Measurements from ENCODE around the gene NUDT9.
"Not testable (repeated sequence)": the region's sequence is repeated elsewhere in the genome, so short reads cannot be mapped to it uniquely, and the experiment has no call there.

NUDT9 gene, protein sequence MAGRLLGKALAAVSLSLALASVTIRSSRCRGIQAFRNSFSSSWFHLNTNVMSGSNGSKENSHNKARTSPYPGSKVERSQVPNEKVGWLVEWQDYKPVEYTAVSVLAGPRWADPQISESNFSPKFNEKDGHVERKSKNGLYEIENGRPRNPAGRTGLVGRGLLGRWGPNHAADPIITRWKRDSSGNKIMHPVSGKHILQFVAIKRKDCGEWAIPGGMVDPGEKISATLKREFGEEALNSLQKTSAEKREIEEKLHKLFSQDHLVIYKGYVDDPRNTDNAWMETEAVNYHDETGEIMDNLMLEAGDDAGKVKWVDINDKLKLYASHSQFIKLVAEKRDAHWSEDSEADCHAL

DNA sequence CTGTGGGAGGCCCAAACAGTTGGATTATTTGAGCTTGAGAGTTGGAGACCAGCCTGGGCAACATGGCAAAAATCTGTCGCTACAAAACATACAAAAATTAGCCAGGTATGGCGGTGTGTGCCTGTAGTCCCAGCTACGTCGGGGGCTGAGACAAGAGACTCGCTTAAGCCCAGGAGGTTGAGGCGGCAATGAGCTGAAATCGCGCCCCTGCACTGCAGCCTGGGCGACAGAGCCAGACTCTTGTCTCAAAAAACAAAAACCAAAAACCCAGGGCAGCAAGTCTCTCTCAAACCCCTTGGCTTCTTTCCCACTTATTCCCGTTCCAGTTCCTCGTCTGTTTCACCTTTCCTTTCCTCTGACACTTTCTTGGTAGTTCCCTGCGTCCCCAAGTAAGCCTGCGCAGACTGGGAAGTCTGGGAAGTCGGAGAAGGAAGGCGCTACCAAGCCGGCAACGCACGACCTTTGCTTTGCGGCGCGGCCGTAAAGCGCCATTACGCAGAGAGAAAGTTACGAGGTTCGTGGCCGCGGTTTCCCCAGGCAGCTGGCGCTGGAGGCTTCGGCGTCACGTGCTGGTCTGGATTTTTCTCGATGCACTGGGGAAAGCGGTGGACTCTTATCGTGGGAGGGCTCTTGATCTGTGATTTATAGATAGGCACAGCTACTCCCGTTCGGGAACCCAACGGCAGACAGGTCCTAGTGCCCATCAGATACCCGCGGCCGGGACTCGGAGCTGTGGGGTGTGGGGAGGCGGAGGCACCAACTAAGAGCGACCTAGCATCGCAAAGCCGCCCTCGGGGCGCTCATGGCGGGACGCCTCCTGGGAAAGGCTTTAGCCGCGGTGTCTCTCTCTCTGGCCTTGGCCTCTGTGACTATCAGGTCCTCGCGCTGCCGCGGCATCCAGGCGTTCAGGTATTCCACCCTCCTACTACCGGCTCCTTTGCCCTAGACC lies at the start of gene NUDT9:
NUDT9 (plus strand) TSS at position 470 of the 949 bp plus-strand sequence; CDS start at position 803, 333 bp downstream.
- TF ChIP-seq, protein P1, sequence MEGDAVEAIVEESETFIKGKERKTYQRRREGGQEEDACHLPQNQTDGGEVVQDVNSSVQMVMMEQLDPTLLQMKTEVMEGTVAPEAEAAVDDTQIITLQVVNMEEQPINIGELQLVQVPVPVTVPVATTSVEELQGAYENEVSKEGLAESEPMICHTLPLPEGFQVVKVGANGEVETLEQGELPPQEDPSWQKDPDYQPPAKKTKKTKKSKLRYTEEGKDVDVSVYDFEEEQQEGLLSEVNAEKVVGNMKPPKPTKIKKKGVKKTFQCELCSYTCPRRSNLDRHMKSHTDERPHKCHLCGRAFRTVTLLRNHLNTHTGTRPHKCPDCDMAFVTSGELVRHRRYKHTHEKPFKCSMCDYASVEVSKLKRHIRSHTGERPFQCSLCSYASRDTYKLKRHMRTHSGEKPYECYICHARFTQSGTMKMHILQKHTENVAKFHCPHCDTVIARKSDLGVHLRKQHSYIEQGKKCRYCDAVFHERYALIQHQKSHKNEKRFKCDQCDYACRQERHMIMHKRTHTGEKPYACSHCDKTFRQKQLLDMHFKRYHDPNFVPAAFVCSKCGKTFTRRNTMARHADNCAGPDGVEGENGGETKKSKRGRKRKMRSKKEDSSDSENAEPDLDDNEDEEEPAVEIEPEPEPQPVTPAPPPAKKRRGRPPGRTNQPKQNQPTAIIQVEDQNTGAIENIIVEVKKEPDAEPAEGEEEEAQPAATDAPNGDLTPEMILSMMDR (conservative IDR thresholded peaks at IDR 0.05; ENCODE audit: low read depth, low read length) = no peak
- H3K4me3 ChIP-seq (ENCODE audit: low read length) = peak within 1 kb of the TSS; percentile 81
- peak; percentile 81 for DNase-seq (ENCODE audit: low read depth)

DNA sequence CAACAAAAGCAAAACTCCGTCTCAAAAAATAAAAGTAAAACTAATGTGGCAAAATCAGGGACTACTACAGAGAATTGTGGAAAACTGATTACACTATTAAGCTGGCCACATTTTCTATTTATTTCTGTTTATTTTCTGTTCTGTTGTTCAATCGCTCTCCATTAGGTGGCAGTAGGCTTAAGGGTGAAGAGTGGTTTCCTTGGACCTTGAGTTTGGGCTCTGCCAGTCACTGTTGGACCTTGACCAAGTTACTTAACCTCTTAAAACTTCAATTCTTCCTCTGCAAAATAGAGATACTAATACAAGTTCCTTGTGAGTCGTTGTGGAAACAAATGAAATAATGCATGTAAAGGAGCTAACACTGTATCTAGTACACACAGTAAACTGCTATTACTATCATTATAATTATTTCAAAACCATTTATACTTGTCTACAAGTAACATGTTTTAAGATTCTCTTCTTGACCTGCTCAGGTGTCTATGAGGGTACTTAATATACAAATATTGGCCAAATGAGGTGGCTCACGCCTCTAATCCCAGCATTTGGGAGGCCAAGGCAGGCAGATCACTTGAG lies 46.6 kb upstream of the NUDT9 start:
- peak; percentile 29 for DNase-seq (ENCODE audit: low read depth)
- TF ChIP-seq, protein P1 (conservative IDR thresholded peaks at IDR 0.05; ENCODE audit: low read depth, low read length) = peak; percentile 78
- no peak overlapping the region for H3K4me3 ChIP-seq (ENCODE audit: low read length)

DNA sequence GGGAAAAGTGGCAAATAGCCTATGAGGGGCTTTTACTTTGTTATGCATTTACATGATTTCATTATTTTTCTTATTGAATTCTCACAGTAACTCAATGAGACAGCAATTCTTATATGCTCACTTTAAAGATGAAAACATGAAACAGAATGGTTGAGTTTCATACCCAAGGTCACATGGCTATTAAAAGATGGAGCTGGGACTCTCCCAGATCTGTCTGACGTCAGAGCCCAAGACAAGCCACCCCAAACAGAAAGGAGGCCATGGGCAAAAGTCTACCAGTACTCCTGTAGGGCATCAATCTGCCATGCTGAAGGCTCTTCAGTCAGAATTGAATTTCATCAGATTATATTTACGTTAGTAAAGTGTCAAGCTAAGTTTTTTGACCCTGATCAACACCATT lies 44.6 kb upstream of the NUDT9 start:
- DNase-seq (ENCODE audit: low read depth) = no peak
- no peak overlapping the region for H3K4me3 ChIP-seq (ENCODE audit: low read length)
- TF ChIP-seq, protein P1 (conservative IDR thresholded peaks at IDR 0.05; ENCODE audit: low read depth, low read length) = no peak

DNA sequence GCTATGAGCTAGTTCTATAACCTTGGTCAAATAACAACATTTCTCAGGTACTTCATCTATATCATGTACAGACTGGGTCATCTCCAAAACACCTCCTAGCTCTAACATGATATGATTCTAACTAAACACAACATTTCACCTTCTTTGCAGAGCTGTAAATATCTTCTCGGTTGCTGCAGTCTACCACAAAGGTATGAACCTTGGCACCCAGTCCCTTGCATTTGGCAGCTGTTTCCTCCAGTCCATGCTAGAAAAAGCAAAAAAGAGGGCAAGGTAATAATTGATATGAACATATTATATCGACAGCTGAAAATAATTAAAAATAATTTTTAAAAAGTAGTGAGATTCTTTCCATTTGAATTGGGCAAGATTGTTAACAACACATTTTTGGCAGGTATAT lies 40.3 kb upstream of the NUDT9 start:
- TF ChIP-seq, protein P1 (conservative IDR thresholded peaks at IDR 0.05; ENCODE audit: low read depth, low read length) = no peak
- no peak for DNase-seq (ENCODE audit: low read depth)
- no peak overlapping the region for H3K4me3 ChIP-seq (ENCODE audit: low read length)

DNA sequence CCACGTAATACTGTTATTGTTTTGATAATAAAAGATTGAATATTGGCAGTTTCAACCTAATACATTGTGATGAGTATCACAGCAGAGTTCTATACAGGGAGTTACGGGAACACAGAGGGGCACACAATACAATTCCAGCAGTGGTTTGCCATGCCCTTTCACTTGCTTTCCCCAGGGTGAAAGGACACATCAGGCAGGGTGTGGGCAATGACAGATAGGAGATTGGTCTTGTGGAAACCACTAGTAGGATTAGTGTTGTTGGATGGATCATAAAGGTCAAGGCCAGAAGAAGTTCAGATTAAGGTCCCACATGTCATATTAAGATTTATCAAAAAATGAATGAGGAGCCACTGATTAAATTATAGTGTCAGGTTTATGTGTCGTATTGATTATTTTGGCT lies 39.4 kb upstream of the NUDT9 start:
- DNase-seq (ENCODE audit: low read depth) = no peak
- TF ChIP-seq, protein P1 (conservative IDR thresholded peaks at IDR 0.05; ENCODE audit: low read depth, low read length) = no peak
- no peak overlapping the region for H3K4me3 ChIP-seq (ENCODE audit: low read length)

DNA sequence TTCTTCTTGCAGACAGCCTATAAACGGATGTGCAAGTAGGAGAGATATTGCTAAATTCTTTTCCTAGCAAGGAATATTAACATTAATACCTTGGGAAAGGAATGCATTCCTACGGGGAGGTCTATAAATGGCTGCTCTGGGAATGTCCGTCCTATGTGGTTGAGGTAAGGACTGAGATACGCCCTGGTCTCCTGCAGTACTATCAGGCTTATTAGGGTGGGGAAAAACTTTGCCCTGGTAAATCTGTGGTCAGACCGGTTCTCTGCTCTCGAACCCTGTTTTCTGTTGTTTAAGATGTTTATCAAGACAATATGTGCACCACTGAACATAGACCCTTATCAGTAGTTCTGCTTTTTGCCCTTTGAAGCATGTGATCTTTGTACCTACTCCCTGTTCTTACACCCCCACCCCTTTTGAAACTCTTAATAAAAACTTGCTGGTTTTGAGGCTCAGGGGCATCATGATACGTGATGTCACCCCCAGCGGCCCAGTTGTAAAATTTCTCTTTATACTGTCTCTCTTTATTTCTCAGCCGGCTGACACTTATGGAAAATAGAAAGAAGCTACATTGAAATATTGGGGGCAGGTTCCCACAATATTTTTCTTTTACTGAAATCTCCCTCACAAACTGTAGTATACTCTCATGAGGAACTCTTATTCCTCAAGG lies 37.8 kb upstream of the NUDT9 start:
- DNase-seq (ENCODE audit: low read depth); H3K4me3 ChIP-seq (ENCODE audit: low read length): not testable (repeated sequence)

DNA sequence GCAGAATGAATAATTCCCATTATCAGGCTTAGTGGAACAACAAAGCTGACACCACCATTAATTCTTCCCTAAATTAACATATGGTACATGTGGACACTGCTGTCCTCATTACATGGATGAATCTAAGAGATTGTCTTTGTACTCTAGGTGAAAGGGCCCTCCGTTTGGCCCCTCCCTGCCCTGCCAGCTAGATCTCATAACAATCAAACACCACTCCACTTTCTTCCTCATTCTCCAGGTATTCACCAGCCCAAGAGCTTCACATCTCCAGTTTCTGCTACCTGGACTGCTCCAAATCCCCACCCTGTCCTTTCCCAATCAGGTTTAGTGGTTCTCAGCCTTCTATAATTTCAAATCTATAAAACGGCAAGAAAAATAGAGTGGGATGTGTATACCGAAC lies 35.1 kb upstream of the NUDT9 start:
- no peak for DNase-seq (ENCODE audit: low read depth)

More for the DNA sequence above, 35.1 kb upstream of the NUDT9 start:
- TF ChIP-seq, protein P1 (conservative IDR thresholded peaks at IDR 0.05; ENCODE audit: low read depth, low read length) = no peak
- H3K4me3 ChIP-seq (ENCODE audit: low read length) = no peak overlapping the region

Measured in retinal pigment epithelial cell (primary cell).